Neural crest cell (in vitro differentiated cells): ENCODE measurements around the gene CTNNA3. TPM values are rescaled to one million over a fixed set of nuclear protein-coding genes. Genes with fewer than 3 reads are reported as not detected.

ENCODE experiments used
- DNase-seq: peaks from one replicate; pipeline ENCODE4 v3.0.0; 2021; ENCODE audit warnings: low read depth, mixed read lengths, low spot score
- H3K27ac Mint-ChIP-seq: one replicate; pipeline ENCODE4 v1.8.0; 2021; ENCODE audit warnings: mild to moderate bottlenecking, mixed read lengths; ENCODE audit not compliant: unreplicated experiment
- H3K27me3 Mint-ChIP-seq: 2 replicates; pipeline ENCODE4 v1.8.0; 2021; ENCODE audit warnings: low read depth, mild to moderate bottlenecking, mixed read lengths
- H3K36me3 Mint-ChIP-seq: 2 replicates; pipeline ENCODE4 v1.8.0; 2021; ENCODE audit warnings: low read depth, mild to moderate bottlenecking, mixed read lengths
- H3K4me1 Mint-ChIP-seq: 2 replicates; pipeline ENCODE4 v1.8.0; 2021; ENCODE audit warnings: mixed read lengths
- H3K4me3 Mint-ChIP-seq: one replicate; pipeline ENCODE4 v1.8.0; 2021; ENCODE audit warnings: mild to moderate bottlenecking, mixed read lengths
- H3K9me3 Mint-ChIP-seq: 2 replicates; pipeline ENCODE4 v1.8.0; 2021; ENCODE audit warnings: mixed read lengths
- total RNA-seq: library from RNA; stranded (reverse); gene quantifications from 2 replicates; pipeline ENCODE4 v1.2.1, GENCODE V29; 2021
- TF ChIP-seq, protein P1 (sequence below): fragments of 200-600 bp; sonication (generic); conservative IDR thresholded peaks from 2 replicates; pipeline ENCODE4 v1.5.0; 2021; ENCODE audit warnings: antibody characterized with exemption, mild to moderate bottlenecking

Gene CTNNA3
- total RNA-seq, 1 donor from 2014 or later, result 4.7 TPM

DNA sequence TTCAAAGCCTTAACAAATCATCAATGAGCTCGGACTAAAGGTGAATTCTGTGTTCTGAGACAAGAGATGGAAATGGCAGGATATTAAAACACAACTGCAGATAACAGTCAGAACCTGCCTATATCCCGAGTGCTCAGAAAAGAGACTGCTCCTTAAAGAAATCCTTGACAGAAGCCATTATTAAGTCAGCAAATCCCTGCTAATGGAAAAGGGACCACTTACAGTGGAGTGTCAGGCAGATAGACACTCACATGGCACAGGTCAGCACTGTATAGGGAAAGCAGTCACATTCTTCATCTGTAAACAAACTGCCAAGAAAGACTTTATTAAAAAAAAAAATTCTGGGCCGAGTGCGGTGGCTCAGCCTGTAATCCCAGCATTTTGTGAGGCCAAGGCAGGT is 917.6 kb downstream of the CTNNA3 start:
- Mint-ChIP-seq H3K4me3 (no peak overlapping the region), H3K36me3 (no peaks in the 10 kb centered on the region), H3K27me3 (no peaks in the 10 kb centered on the region), H3K4me1 (peaks cover 14% of the 10 kb centered on the region), H3K9me3 (no peaks in the 10 kb centered on the region), H3K27ac (no peak overlapping the region)
- no peak for DNase-seq
- TF ChIP-seq, protein P1, sequence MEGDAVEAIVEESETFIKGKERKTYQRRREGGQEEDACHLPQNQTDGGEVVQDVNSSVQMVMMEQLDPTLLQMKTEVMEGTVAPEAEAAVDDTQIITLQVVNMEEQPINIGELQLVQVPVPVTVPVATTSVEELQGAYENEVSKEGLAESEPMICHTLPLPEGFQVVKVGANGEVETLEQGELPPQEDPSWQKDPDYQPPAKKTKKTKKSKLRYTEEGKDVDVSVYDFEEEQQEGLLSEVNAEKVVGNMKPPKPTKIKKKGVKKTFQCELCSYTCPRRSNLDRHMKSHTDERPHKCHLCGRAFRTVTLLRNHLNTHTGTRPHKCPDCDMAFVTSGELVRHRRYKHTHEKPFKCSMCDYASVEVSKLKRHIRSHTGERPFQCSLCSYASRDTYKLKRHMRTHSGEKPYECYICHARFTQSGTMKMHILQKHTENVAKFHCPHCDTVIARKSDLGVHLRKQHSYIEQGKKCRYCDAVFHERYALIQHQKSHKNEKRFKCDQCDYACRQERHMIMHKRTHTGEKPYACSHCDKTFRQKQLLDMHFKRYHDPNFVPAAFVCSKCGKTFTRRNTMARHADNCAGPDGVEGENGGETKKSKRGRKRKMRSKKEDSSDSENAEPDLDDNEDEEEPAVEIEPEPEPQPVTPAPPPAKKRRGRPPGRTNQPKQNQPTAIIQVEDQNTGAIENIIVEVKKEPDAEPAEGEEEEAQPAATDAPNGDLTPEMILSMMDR, result no peak

DNA sequence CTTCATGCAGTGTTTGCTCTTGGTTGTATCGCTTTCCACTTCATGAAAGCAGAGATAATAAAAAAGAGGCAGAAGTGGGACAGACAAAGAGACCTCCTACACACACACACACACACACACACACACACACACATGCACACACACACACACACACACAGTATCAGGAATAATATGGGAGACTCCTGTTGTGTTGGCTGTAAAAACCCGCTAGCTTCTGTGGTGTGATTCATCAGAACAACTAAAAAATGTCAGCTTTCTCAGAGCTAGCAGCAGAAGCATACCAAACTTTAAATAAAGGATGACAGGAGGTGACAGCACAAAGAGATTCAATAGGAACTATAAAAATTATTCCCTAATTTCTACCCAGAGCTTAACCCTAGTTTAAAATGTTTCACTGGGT is 918.3 kb downstream of the CTNNA3 start:
- H3K36me3 Mint-ChIP-seq, result no peaks in the 10 kb centered on the region
- no peaks in the 10 kb centered on the region for H3K9me3 Mint-ChIP-seq
- no peak overlapping the region for H3K27ac Mint-ChIP-seq
- peaks cover 14% of the 10 kb centered on the region for H3K4me1 Mint-ChIP-seq
- TF ChIP-seq, protein P1, result no peak
- H3K27me3 Mint-ChIP-seq, result no peaks in the 10 kb centered on the region
- no peak for DNase-seq
- no peak overlapping the region for H3K4me3 Mint-ChIP-seq

DNA sequence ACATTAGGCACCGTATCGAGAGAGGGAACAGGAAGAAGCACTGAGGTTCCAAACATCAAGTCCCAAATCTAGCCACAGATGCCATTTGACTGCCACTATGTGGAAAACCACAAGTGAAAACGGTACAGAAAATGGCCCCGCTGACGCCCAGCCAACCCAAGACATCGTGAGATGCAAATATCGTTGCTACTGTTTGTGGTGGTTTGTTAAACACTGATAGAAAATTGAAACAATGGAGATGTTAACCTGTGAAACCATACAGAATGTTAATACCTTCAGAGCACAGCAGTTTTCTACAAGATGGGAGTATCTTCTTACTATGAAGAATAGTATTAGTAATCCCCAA is 922.5 kb downstream of the CTNNA3 start:
- Mint-ChIP-seq H3K27ac (no peak overlapping the region), H3K4me1 (peaks cover 14% of the 10 kb centered on the region), H3K36me3 (no peaks in the 10 kb centered on the region), H3K4me3 (no peak overlapping the region), H3K9me3 (no peaks in the 10 kb centered on the region), H3K27me3 (no peaks in the 10 kb centered on the region)
- DNase-seq, result no peak
- TF ChIP-seq, protein P1, result no peak

DNA sequence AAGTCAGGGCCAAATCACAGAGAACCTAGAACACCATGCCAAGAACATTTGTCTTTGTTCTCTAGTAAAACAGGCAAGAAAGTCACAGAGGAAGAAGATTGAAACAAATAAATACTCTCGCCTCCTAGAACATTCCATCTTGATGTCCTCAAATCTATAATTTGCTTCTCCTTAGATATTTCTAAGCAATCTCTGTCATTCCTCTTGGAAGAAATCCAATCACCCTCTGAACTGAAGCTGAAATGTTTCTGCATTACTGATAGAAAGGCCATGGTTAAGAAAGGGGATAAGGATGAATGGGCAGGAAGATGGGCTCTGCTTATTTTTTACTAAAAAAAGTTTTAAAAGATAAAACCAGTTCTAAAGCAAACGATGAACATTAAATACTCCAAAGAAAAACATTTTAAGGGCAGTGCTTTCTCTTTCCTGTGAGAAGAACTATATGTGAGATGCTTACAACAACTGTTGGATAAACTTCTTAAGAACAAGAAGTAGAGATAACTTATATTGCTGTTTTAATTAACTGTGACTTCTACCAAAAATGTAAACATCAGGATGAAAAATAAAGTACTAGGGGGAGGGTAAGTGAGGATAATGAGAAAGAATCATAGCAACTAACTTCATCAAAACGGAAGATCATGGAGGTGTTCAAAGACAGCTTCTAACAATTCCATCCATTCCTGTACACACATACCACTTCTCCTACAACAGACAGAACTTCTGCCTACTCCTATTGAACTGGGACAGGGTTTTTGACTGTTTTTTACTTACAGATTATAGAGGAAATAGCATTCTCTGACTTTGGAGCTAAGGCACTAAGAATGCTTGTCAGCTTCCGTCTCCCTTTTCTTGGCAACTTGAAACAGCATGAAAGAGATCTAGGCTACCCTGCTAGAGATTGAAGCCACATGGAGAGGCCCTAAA is 923.2 kb downstream of the CTNNA3 start:
- no peak for DNase-seq
- Mint-ChIP-seq H3K9me3 (no peaks in the 10 kb centered on the region), H3K36me3 (no peaks in the 10 kb centered on the region), H3K4me3 (no peak overlapping the region), H3K27ac (no peak overlapping the region), H3K4me1 (peaks cover 7% of the 10 kb centered on the region), H3K27me3 (no peaks in the 10 kb centered on the region)
- TF ChIP-seq, protein P1, result no peak

DNA sequence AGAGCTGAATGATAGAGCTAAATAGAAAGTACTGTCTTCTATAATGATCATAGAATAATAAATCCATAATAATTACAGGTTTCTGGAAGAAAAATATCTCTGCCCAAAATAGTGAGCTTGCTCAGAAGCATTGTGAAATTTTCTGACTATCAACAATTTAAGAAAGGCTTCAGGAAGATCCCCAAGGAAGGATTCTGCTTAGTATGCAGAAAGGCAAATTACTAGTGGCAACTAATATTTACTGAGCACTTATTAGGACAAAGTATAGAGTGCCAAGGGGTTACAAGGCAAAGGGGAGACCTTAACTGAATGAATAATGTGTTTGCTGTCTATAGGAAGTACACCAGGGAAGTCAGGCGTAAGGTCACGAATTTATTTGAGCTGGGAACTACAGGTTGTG is 928.3 kb downstream of the CTNNA3 start:
- Mint-ChIP-seq H3K4me3 (no peak overlapping the region), H3K4me1 (no peaks in the 10 kb centered on the region), H3K27ac (no peak overlapping the region), H3K9me3 (peaks cover 3% of the 10 kb centered on the region), H3K36me3 (no peaks in the 10 kb centered on the region), H3K27me3 (no peaks in the 10 kb centered on the region)
- TF ChIP-seq, protein P1, result no peak
- DNase-seq, result no peak
